ENCODE results near the gene SPATA13.

SPATA13 gene

GRCh38 chr13:24196593-24197197 lies 36.2 kb downstream of the SPATA13 start:
- no peak overlapping the region for H3K4me3 ChIP-seq (ENCODE audit: low read depth in 1 of 2, low read length in 2 of 2)
- H3K27me3 ChIP-seq (ENCODE audit: insufficient read depth, low read length, poor library complexity) = no peaks in the 10 kb centered on the region
- H3K9ac ChIP-seq (ENCODE audit: low read depth, low read length) = no peak overlapping the region
- no peaks in the 10 kb centered on the region for H3K36me3 ChIP-seq (ENCODE audit: insufficient read depth, low read length)
- H3K9me3 ChIP-seq (ENCODE audit: insufficient read depth, low read length, severe bottlenecking) = no peaks in the 10 kb centered on the region
- peaks cover 4% of the 10 kb centered on the region; the same call in 1 of the 2 replicates for H4K20me1 ChIP-seq (ENCODE audit: insufficient read depth, low read length)
- no peak overlapping the region for H3K4me2 ChIP-seq (ENCODE audit: insufficient read depth, low read length)
- DNase-seq = no peak
- H3K4me1 ChIP-seq (ENCODE audit: insufficient read depth, low read length) = no peaks in the 10 kb centered on the region
- TF ChIP-seq, protein P1, sequence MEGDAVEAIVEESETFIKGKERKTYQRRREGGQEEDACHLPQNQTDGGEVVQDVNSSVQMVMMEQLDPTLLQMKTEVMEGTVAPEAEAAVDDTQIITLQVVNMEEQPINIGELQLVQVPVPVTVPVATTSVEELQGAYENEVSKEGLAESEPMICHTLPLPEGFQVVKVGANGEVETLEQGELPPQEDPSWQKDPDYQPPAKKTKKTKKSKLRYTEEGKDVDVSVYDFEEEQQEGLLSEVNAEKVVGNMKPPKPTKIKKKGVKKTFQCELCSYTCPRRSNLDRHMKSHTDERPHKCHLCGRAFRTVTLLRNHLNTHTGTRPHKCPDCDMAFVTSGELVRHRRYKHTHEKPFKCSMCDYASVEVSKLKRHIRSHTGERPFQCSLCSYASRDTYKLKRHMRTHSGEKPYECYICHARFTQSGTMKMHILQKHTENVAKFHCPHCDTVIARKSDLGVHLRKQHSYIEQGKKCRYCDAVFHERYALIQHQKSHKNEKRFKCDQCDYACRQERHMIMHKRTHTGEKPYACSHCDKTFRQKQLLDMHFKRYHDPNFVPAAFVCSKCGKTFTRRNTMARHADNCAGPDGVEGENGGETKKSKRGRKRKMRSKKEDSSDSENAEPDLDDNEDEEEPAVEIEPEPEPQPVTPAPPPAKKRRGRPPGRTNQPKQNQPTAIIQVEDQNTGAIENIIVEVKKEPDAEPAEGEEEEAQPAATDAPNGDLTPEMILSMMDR (IDR thresholded peaks at IDR 0.05; ENCODE audit: borderline replicate concordance, extremely low read depth, low read length, poor library complexity, severe bottlenecking) = no peak
- TF ChIP-seq EZH2 (IDR thresholded peaks at IDR 0.05; ENCODE audit: borderline replicate concordance, low read depth, low read length, severe bottlenecking) = no peak
- ATAC-seq (ENCODE audit: insufficient read depth, low read depth) = no peak
- no peak overlapping the region for H2AFZ ChIP-seq (ENCODE audit: low read depth, low read length)
- no peak overlapping the region for H3K27ac ChIP-seq (ENCODE audit: low read length)
- H3K79me2 ChIP-seq (ENCODE audit: insufficient read depth, low read length) = no peaks in the 10 kb centered on the region

DNA sequence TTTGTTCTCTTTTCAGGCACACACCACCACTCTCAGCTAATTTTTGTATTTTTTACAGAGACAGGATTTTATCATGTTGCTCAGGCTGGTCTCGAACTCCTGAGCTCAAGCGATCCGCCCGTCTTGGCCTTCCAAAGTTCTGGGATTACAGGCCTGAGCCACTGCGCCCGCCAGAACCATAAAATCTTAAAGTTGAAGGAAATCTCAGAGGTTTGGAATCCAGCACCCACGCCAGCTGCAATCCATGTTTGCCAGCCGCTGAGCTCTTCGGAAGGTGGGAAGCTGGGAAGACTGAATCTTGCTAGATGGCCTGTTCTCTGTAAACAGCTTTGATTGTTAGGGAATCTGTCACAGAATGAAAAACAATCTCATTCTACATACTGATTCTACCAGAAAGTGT lies 38.5 kb downstream of the SPATA13 start:
- TF ChIP-seq, protein P1 (IDR thresholded peaks at IDR 0.05; ENCODE audit: borderline replicate concordance, extremely low read depth, low read length, poor library complexity, severe bottlenecking) = no peak
- TF ChIP-seq EZH2 (IDR thresholded peaks at IDR 0.05; ENCODE audit: borderline replicate concordance, low read depth, low read length, severe bottlenecking) = no peak
- Histone ChIP-seq H3K4me2 (ENCODE audit: insufficient read depth, low read length) (no peak overlapping the region), H3K27ac (ENCODE audit: low read length) (no peak overlapping the region), H3K27me3 (ENCODE audit: insufficient read depth, low read length, poor library complexity) (no peaks in the 10 kb centered on the region), H3K9ac (ENCODE audit: low read depth, low read length) (no peak overlapping the region), H3K79me2 (ENCODE audit: insufficient read depth, low read length) (no peaks in the 10 kb centered on the region), H2AFZ (ENCODE audit: low read depth, low read length) (no peak overlapping the region), H3K4me3 (ENCODE audit: low read depth in 1 of 2, low read length in 2 of 2) (no peak overlapping the region), H3K36me3 (ENCODE audit: insufficient read depth, low read length) (no peaks in the 10 kb centered on the region), H4K20me1 (ENCODE audit: insufficient read depth, low read length) (no peaks in the 10 kb centered on the region), H3K9me3 (ENCODE audit: insufficient read depth, low read length, severe bottlenecking) (no peaks in the 10 kb centered on the region), H3K4me1 (ENCODE audit: insufficient read depth, low read length) (peaks cover 15% of the 10 kb centered on the region)
- no peak for DNase-seq
- ATAC-seq (ENCODE audit: insufficient read depth, low read depth) = no peak

GRCh38 chr13:24202215-24202614 lies 41.7 kb downstream of the SPATA13 start:
- Histone ChIP-seq H3K4me2 (ENCODE audit: insufficient read depth, low read length) (no peak overlapping the region), H3K27me3 (ENCODE audit: insufficient read depth, low read length, poor library complexity) (no peaks in the 10 kb centered on the region), H3K36me3 (ENCODE audit: insufficient read depth, low read length) (no peaks in the 10 kb centered on the region), H3K4me1 (ENCODE audit: insufficient read depth, low read length) (peaks cover 22% of the 10 kb centered on the region), H3K27ac (ENCODE audit: low read length) (no peak overlapping the region), H3K9ac (ENCODE audit: low read depth, low read length) (no peak overlapping the region), H4K20me1 (ENCODE audit: insufficient read depth, low read length) (no peaks in the 10 kb centered on the region), H3K79me2 (ENCODE audit: insufficient read depth, low read length) (no peaks in the 10 kb centered on the region), H3K4me3 (ENCODE audit: low read depth in 1 of 2, low read length in 2 of 2) (no peak overlapping the region), H3K9me3 (ENCODE audit: insufficient read depth, low read length, severe bottlenecking) (no peaks in the 10 kb centered on the region), H2AFZ (ENCODE audit: low read depth, low read length) (no peak overlapping the region)
- ATAC-seq (ENCODE audit: insufficient read depth, low read depth) (no peak), DNase-seq (no peak)
- TF ChIP-seq, protein P1 (IDR thresholded peaks at IDR 0.05; ENCODE audit: borderline replicate concordance, extremely low read depth, low read length, poor library complexity, severe bottlenecking) = no peak
- no peak for TF ChIP-seq EZH2 (IDR thresholded peaks at IDR 0.05; ENCODE audit: borderline replicate concordance, low read depth, low read length, severe bottlenecking)

Data from DND-41 (cell line).